NCI-H69 (cell line): ENCODE measurements around the gene CDYL.

ENCODE experiments used
- DNase-seq: peaks from one replicate; lab custom pipeline; 2025; lab: John Stamatoyannopoulos, UW

CDYL gene

GRCh38 chr6:4804095-4804494 is 27.9 kb downstream of the CDYL start:
- DNase-seq, result no peak

- peak; percentile 81 for DNase-seq
Observed at GRCh38 chr6:4805553-4806336, 29.5 kb downstream of the CDYL start.

- no peak for DNase-seq
Observed at GRCh38 chr6:4806337-4806725, 30.1 kb downstream of the CDYL start.

- DNase-seq, result no peak
Observed at GRCh38 chr6:4806791-4807190, 30.6 kb downstream of the CDYL start.

GRCh38 chr6:4808396-4808795 is 32.2 kb downstream of the CDYL start:
- DNase-seq, result peak; percentile 30

- peak; percentile 7 for DNase-seq
Observed at GRCh38 chr6:4809999-4810918, 34.1 kb downstream of the CDYL start.

GRCh38 chr6:4812068-4812467 is 35.9 kb downstream of the CDYL start:
- DNase-seq, result no peak

- DNase-seq, result no peak
Observed at GRCh38 chr6:4813055-4813454, 36.9 kb downstream of the CDYL start.

- no peak for DNase-seq
Observed at GRCh38 chr6:4814212-4814611, 38.0 kb downstream of the CDYL start.

- DNase-seq, result no peak
Observed at GRCh38 chr6:4814987-4815386, 38.8 kb downstream of the CDYL start.

- DNase-seq, result no peak
Observed at GRCh38 chr6:4815584-4815983, 39.4 kb downstream of the CDYL start.

- no peak for DNase-seq
Observed at GRCh38 chr6:4816904-4817303, 40.7 kb downstream of the CDYL start.

GRCh38 chr6:4817551-4817950 is 41.3 kb downstream of the CDYL start:
- DNase-seq, result no peak

- DNase-seq, result no peak
Observed at GRCh38 chr6:4818272-4818938, 42.2 kb downstream of the CDYL start.

GRCh38 chr6:4819706-4820283 is 43.6 kb downstream of the CDYL start:
- DNase-seq, result no peak

- no peak for DNase-seq
Observed at GRCh38 chr6:4820704-4821276, 44.6 kb downstream of the CDYL start.

- DNase-seq, result no peak
Observed at GRCh38 chr6:4822476-4822875, 46.3 kb downstream of the CDYL start.

- DNase-seq, result no peak
Observed at GRCh38 chr6:4828187-4828698, 52.0 kb downstream of the CDYL start.

GRCh38 chr6:4829089-4829488 is 52.9 kb downstream of the CDYL start:
- no peak for DNase-seq

- peak; percentile 83 for DNase-seq
Observed at GRCh38 chr6:4835540-4835939, 59.3 kb downstream of the CDYL start.

- no peak for DNase-seq
Observed at GRCh38 chr6:4840169-4840568, 64.0 kb downstream of the CDYL start.

GRCh38 chr6:4844108-4844507 is 67.9 kb downstream of the CDYL start:
- DNase-seq, result no peak
